NCI-H460 (cell line): ENCODE results near the gene LYRM4. TPM values are rescaled to one million over a fixed set of nuclear protein-coding genes. Genes with fewer than 3 reads are reported as not detected.
A peak's percentile ranks its signal among the peaks of the same experiment; 100 is the strongest.

Experiments
- DNase-seq: peaks from one replicate; pipeline ENCODE4 v3.0.0-alpha.2; 2016; ENCODE audit warnings: low read depth; ENCODE audit errors: extremely low read depth
- total RNA-seq: library from RNA; depleted of rRNA; stranded (reverse); fragments of >200 nt; shearing (Covaris generic); gene quantifications from 2 replicates; pipeline ENCODE4 v1.2.3, GENCODE V29; 2014

The LYRM4 gene
- total RNA-seq, 1 experiment from 2014 or later: 31.6 TPM

DNA sequence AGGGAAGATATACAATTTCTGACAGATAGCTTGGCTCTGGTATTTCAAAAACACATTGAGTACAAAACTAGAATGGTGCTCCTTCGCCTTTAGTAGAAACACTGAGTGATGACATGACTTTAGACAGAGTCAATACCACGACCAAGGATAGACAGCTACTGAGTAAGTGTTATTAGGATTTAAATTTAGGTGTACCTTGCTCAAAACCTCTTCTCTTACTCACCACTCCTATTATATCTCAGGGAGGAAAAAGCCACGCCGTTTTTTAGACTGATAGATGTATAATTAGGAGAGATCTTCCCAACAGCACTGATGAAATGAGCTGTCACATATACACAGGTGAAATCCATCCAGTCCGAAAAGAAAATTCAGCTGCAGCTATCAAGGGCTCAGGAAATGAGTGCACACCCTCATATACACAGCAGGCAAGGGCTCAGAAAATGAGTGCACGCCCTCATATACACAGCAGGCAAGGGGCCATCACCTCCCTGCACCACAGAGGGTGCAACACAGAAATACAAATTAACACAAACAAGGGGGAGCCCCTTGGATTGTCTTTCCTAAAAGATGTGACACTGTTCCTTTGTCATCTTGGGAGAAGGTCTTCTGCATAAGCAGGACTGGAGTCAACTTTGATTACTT lies 53.7 kb downstream of the LYRM4 start:
- DNase-seq: no peak

DNA sequence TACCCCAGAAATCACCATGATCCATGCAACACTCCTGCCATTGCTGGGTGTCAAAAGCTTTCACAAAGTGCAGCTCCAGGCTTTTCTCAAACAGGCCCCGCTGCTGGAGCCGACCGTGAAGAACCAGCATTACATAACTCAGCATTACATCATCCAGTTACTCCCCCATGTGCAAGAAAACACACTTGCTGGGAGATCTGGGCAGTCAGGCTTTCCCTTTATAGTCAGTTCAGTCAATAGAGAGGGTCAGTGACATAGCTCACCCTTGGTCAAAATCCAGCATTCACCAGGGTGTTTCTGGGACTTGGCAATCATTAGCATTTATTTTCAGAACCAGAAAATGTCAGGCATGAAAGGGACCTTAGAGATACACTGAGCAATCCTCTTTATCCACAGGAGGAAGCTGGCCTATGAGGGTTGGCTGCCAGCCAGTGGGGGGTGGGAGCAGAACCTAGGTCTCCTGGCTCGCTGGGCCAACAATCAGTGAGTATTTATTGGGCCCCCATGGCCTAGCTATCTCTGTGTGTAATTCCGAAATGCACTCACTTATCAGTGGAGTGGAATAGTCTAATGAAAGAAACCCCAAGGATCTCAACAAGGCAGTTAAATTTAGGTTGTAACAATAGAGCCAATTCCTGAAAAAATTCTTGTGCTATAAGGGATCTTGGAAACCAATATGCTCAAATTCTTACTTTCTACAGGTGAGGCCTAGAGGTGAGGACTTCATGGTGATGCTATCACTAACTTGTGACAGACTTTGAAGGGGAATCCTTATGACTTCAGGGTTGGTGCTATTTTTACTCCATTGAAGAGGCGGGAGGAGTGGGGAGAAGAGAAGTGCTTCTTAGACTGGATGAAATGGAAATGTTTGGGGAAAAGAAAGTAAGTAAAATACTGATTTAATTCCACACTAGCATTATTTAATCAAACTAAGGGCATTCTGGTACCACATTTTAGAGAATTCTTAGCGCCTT lies 54.6 kb downstream of the LYRM4 start:
- no peak for DNase-seq

DNA sequence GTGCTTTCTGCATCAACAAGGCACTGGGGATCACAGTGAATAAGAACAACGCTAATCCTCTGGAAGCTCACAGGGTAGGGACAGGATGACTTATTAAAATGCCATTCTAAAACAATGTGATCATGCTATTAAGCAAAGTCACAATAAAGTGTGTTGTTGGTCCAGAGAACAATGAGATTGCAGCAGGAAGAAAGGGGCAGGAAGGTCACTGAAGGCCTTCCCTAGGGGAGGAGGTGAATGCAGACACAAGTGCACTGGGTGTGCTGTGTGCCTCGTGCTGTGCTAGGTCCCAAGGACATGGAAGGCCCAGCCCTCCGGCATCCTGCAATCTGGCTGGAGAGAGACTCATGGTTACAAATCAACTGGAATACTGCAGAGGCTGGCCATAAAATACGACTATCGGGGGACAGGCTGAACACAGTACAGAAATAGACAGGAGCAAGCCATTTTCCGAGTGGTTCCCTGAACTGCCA lies 55.7 kb downstream of the LYRM4 start:
- no peak for DNase-seq

DNA sequence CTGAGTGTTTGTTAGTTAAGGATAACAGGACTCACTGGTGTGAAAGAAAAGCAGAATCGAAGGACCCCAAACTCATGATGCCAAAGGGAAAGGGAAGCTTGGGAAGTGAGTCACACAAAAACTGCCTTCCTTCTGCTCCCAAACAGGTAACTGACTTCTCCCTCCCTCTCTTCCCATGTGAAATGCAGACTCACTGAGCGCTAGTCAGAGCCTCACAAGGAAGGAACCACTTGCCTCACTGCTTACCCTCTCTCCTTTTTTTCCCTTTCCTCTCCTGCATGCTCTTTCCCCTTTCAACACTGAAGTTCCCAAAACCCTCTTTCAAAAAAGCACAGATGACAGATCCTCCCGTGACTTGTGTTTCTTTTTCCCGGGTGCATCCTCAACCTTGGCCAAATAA lies 56.4 kb downstream of the LYRM4 start:
- no peak for DNase-seq

DNA sequence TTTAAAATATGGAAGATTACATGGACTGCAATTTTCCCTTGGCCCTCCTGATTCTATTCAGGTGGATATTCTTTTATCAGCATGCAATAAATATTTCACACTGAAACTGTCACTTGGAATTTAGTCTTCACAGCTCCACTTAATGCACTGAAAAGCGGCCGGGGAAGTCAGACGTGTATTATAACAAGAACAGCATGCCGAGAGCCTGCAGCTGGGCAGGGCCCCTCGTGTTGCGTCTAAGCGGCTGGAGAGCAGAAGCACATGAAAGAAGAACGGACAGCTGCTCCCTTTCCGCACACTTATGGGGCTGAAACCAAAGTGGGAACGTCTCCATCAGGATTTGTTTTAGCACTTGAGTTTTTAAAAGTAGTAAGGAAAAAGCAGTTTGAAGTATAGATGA lies 57.2 kb downstream of the LYRM4 start:
- no peak for DNase-seq

DNA sequence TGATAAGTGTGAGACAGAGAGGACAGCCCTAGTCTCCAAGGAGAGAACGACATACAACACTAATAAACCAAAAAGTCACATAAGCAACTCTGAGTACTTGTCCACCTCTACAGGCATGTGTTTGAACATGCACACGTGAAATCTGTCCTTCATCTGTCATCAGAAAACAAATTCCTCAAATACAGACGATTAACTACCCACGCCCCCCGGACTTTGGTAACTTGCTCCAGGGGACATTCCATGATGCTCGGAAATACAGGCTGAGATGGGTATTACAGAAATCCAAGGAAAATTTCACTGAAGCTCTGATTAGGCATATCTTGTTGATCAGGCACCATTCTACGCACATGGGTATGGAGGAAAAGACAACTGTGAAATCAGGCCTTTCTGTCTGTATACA lies 57.8 kb downstream of the LYRM4 start:
- no peak for DNase-seq

DNA sequence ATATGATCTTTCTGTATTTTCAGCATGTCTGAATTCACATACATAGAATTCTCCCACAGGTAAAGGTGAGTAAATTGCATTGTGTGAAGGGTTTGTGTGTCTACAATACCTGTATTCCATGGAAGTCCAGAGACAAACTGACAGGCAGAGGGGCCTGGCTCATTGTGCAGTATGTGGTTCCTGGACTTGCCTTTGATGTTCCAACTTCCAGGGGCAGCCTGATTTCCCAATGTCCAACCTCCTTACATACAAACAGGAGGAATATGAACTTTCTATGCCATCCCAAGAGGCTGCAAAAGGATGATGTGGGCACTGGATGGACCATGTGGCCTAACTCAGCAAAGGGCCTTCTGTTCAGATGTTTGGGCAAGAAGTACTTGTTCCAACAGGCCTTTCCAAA lies 58.5 kb downstream of the LYRM4 start:
- DNase-seq: no peak

DNA sequence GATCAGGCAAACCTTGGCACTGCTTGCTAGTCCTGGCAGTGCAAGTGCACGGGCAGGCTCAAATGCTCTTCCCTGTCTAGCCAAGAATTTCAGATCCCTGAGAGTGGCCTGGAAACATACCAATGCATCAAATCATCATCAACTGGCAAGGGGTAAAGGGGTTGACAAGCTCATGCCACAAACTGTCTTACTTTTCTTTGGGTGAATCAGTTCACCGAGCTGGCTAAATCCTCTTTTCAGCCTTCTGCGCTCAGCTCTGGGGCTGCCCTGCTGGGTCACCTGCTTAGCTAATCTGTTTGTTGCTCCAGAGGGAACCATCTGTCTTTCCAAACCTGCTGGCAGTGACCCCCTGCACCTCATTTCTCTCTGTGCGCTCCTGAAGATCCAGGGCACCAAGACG lies 59.5 kb downstream of the LYRM4 start:
- DNase-seq: no peak

DNA sequence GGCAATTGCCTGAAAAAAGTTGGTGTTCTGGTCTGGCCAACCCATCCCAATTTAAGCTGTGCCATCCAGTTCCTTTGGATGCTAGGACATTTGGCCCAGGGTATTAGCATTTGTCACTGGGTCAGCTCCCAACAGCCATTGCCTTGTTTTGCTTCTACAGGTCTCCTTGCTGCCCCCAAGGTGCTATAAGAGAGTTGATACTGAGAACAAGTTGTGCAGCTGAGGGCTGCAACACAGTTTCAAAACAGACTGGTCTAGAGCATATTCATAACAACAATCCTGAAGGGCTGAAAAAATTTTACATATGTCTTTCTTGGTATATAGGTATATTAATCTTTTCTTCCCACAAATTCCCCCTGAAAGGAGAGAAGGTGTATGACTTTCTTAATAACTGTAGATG lies 61.0 kb downstream of the LYRM4 start:
- DNase-seq: no peak

DNA sequence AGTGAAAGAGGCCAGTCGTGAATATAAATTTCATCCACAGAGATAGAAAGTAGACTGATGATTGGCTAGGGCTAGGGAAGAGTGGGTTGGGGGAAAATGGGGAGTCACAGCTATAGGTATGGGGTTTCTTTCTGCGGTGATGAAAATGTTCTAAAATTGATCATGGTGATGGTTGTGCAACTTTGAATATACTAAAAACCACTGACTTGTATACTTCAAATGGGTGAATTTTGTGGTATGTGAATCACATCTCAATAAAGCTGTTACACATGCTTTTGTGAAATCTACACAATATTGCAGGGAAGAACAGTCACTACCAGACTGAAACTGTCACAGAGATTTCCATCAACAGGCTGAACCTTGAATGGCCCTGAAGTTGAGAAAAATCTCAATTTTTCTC lies 61.5 kb downstream of the LYRM4 start:
- DNase-seq: no peak

DNA sequence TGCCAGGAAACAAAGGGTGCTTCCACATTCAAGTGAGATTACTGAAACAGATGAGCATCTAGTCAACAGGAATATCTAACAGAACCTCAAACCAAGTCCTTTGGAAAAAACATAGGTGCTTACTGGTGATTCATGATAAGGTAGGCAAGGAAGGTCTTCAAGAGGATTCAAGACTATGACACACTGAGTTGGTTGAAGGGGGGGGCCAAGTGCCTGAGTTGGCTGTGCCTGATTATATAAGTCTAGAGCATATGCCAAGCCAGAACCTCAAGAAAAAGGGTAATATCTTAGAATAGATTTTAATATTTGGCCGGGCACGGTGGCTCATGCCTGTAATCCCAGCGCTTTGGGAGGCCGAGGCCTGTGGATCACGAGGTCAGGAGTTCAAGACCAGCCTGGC lies 63.7 kb downstream of the LYRM4 start:
- no peak for DNase-seq

DNA sequence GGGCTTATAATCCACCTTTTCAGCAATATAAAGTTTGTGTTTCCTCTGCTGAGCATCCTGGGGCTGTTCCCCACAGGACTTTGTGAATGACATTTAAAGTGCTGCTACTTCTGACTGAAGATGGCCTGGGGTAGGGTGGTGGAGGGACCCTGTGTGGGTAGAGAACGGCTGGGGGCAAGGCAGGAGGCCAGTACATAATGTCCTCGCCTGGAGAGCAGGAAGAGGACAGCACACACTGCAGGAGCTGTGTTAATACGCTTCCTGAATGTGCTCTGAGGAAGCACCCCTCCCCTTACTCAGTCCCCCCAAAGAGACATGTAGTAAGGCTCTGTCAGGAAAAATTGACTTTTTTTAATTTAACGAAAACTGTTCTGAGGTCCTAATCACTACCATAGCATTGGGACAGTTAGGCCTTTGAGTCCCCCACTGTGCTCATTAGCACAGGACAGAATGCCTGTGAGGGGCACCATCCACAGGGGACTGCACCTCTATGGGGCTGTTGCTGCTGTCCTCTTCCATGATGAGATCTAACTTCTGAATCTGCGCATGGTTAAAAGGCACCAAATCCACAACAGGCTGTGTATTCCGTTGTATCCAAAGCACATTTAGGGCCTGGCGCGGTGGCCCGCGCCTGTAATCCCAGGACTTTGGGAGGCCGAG lies 68.5 kb downstream of the LYRM4 start:
- no peak for DNase-seq

DNA sequence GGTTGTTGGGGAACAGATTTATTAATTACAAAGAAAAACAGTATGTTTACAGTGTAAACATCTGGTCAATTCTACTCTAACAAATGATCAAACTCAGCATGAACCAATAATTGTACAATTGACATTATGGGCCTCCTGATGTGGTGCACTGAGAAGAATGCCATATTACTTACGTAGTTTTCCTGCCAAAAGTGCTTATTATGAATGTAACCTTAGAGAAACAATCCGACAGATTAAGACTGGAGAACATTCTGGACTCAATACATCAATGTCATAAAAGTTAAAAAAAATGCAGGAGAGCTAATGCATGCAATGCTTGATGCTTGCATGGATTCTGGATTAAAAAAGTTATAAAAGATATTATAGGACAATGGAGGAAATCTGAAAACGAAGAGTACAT lies 69.0 kb downstream of the LYRM4 start:
- no peak for DNase-seq

DNA sequence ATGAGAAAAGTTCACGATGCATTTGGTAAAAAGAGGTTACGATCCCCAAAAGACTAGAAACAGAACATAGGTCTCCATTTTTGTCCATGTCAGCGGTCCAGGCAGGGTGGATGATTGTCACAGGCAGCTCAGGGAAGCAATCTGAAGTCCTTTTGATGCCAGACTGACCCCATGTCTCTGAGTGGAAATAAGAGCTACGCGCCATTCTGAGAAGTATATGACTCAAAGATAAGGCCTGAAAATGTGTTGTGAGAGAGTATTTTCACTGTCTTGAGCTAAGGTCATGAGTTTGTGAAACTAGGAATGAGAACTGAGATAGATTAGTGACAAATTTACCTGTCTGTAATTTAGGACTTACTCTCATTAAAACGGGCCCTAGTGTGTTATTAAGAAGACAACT lies 69.5 kb downstream of the LYRM4 start:
- DNase-seq: no peak

DNA sequence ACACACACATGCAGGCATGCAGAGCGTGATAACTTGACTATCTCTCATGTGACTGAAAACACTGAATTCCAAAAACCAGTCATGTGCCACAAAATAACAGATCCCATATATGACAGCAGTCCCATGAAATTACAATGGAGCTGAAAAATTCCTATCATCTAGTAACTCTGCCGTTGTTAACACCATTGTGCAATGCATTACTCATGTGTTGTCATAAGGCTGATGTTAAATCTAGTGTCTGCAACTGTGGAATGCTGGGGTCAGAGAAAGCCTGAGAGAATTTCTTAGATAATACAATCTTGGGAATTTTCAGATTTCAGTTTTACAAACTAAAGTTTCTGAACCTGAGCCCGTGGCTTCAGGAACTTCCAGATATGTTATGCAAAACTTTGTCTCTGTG lies 70.2 kb downstream of the LYRM4 start:
- peak; percentile 82 for DNase-seq

DNA sequence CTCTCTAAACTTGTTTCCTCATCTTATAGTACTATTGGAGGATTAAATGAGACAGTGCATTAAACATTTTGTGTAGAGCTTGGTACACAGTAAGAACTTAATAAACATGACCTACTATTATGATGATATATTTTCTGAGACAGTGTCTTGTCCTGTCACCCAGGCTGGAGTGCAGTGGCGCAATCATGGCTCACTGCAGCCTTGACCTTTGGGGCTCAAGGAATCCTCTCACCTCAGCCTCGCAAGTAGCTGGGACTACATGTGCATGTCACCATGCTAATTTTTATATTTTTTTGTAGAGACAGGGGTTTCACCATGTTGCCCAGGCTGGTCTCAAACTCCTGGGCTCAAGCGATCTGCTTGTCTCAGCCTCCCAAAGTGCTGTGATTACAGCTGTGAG lies 72.1 kb downstream of the LYRM4 start:
- DNase-seq: no peak

DNA sequence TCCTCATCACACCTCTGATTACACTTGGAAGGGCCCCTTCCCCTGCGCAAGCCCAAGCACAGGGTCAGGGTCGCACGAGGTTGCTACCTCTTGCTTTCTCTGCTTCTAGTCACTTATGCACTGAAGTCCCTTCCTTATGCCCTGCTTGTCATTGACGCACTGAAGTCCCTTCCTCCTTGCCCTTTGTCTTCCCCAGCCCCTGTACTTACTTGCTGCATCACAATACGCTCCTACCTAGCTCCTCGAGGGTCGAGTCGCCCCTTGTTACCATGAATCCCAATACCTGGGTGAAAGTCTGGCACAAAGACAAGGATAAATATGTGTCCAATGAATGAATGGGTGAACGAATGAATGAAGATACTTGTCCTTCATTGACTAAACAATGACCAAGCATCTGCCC lies 75.9 kb downstream of the LYRM4 start:
- DNase-seq: no peak

DNA sequence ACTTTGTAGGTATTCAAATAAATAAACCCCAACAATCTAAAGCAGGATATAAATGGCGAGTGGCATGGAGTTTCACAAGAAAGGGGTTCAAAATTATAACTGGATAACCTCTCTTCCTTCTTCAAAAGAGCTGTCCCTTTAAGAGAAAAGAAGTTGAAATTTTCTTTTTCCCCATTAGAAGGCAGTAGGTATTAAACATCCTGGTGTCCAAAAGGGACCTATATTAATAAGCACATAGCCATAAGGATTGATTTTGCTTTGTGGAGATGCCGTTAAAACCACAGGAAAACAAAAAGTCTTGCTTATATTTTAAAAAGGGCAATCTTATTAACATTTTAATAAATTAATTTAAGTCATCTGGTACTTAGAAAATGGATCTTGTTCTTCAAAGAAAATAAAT lies 76.5 kb downstream of the LYRM4 start:
- DNase-seq: no peak

DNA sequence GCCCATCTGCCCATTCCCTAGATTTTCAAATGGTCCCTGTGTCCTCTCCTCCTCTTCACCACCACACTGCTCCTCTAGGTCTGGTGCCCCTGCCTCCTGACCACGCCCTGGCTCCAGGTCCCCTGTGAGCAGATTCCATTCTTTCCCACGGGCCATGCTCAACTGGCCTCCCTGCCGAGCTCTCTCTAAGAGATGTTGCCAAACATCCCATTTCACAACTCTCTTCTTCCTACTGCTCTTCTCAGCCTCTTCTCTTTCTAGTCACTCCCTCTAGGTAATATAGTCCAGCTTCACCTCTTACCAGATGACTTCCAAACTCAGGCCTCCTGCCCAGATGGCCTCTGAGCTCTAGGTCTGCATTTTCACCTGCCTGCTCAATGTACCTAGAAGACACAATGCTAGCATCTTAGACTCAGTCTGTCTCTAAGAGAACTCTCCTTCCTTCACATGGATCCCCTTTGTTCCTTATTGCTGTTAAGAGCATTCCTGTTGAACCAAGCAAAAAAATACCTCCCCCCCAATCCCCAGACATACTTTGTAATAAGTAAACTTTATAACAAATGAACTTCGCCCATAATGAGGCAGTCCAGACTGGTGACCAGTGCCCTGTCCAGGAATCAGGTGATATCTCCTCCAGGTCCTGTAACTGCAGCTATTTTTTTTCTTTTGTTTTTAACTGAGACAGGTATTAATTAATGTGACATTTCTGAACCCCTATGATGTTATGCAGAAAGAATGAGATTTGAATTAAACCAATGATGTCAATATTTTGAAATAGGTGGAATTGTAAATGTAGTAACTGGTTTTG lies 79.0 kb downstream of the LYRM4 start:
- DNase-seq: no peak

DNA sequence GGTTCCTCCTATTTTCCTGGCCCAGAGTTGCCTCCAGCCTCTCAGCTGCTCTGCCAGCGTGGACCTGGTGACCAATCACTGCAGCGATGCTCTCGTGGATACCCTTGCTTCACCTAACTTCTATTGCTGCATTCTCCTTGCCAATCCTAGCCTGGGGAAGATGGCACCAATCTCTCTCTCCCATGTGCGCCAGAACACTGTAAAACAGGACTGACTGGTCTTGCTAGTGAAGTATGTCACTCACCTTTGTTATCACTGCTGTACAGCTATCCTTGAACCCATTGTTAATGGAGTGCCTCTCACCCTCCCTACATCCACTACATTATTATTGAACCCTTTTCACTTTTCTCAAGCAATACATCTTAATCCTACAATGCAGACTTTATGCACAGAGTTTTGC lies 80.1 kb downstream of the LYRM4 start:
- no peak for DNase-seq

DNA sequence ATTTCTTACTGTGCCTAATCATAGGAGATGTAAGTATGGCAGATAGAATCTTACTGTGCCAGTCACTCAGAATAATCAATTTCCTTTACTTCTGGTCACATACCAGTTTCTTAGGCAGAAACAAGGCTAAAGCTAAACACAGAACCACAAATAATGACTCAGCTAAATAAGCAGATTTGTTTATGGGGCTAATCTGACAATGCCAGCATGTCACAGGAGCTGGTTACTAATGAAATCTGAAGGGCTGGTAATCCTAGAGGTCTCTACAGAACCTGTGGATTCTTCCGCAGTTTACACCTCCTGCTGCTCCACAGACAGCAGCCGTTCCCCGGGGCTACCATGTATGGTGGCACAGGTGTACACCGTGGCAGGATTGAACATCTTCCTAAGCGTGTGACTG lies 80.8 kb downstream of the LYRM4 start:
- peak; percentile 13 for DNase-seq
